ENCODE measurements around the gene ARHGEF16. TPM values are rescaled to one million over a fixed set of nuclear protein-coding genes. Genes with fewer than 3 reads are reported as not detected.

The ARHGEF16 gene
- total RNA-seq, 2 experiments from 2014 or later, result 0.11 to 0.22 TPM

- DNase-seq (no peak), ATAC-seq (ENCODE audit: poor library complexity) (no peak)
- Mint-ChIP-seq H3K27ac (no peak overlapping the region), H3K4me1 (ENCODE audit: low read depth) (no peaks in the 10 kb centered on the region), H3K27me3 (no peaks in the 10 kb centered on the region), H3K9me3 (no peaks in the 10 kb centered on the region), H3K36me3 (ENCODE audit: low read depth) (peaks cover 15% of the 10 kb centered on the region), H3K4me3 (no peak overlapping the region)
- peaks cover 7% of the 10 kb centered on the region for H3K36me3 ChIP-seq (ENCODE audit: insufficient read depth, low read length)
- TF ChIP-seq CTCF (IDR thresholded peaks at IDR 0.05), result no peak
- POLR2A ChIA-PET, result no interaction called here
- H3K27ac ChIP-seq (ENCODE audit: low read depth in 1 of 2, low read length in 2 of 2), result no peak overlapping the region
- no peak overlapping the region for H3K4me3 ChIP-seq (ENCODE audit: low read length)
- no peaks in the 10 kb centered on the region for H3K9me3 ChIP-seq (ENCODE audit: control insufficient read depth in 1 of 2, insufficient read depth in 1 of 2, low read length in 2 of 2)
- CTCF ChIA-PET, result no interaction called here
- no peaks in the 10 kb centered on the region for H3K4me1 ChIP-seq (ENCODE audit: insufficient read depth, low read length)
- intact Hi-C loops (cut with DNase I, micrococcal nuclease), result no loop called here
- no peaks in the 10 kb centered on the region for H3K27me3 ChIP-seq (ENCODE audit: control insufficient read depth in 1 of 2, insufficient read depth in 2 of 2, low read length in 2 of 2)
Observed at GRCh38 chr1:3510956-3511250, 56.4 kb downstream of the ARHGEF16 start.

- no peak overlapping the region for H3K27ac ChIP-seq (ENCODE audit: low read depth in 1 of 2, low read length in 2 of 2)
- no peaks in the 10 kb centered on the region for H3K9me3 ChIP-seq (ENCODE audit: control insufficient read depth in 1 of 2, insufficient read depth in 1 of 2, low read length in 2 of 2)
- H3K4me3 Mint-ChIP-seq, result no peak overlapping the region
- peaks cover 7% of the 10 kb centered on the region for H3K36me3 ChIP-seq (ENCODE audit: insufficient read depth, low read length)
- H3K36me3 Mint-ChIP-seq (ENCODE audit: low read depth), result peaks cover 15% of the 10 kb centered on the region
- DNase-seq (no peak), ATAC-seq (ENCODE audit: poor library complexity) (no peak)
- ChIA-PET CTCF (no interaction called here), POLR2A (no interaction called here)
- no peaks in the 10 kb centered on the region for H3K27me3 Mint-ChIP-seq
- H3K4me3 ChIP-seq (ENCODE audit: low read length), result no peak overlapping the region
- no peaks in the 10 kb centered on the region for H3K4me1 ChIP-seq (ENCODE audit: insufficient read depth, low read length)
- no peak overlapping the region for H3K27ac Mint-ChIP-seq
- no peaks in the 10 kb centered on the region for H3K4me1 Mint-ChIP-seq (ENCODE audit: low read depth)
- no peak for TF ChIP-seq CTCF (IDR thresholded peaks at IDR 0.05)
- no peaks in the 10 kb centered on the region for H3K9me3 Mint-ChIP-seq
- no peaks in the 10 kb centered on the region for H3K27me3 ChIP-seq (ENCODE audit: control insufficient read depth in 1 of 2, insufficient read depth in 2 of 2, low read length in 2 of 2)
- intact Hi-C loops (cut with DNase I, micrococcal nuclease), result no loop called here
Observed at GRCh38 chr1:3511306-3511705, 56.8 kb downstream of the ARHGEF16 start.

- no peak overlapping the region for H3K4me3 ChIP-seq (ENCODE audit: low read length)
Observed at GRCh38 chr1:3511856-3512255, 57.4 kb downstream of the ARHGEF16 start.

More at GRCh38 chr1:3511856-3512255, 57.4 kb downstream of the ARHGEF16 start:
- no peak overlapping the region for H3K4me3 Mint-ChIP-seq
- H3K9me3 Mint-ChIP-seq, result no peaks in the 10 kb centered on the region
- no peaks in the 10 kb centered on the region for H3K27me3 Mint-ChIP-seq
- no peaks in the 10 kb centered on the region for H3K4me1 ChIP-seq (ENCODE audit: insufficient read depth, low read length)
- H3K27ac Mint-ChIP-seq, result no peak overlapping the region
- intact Hi-C loops (cut with DNase I, micrococcal nuclease), result no loop called here
- POLR2A ChIA-PET, result no interaction called here
- H3K36me3 ChIP-seq (ENCODE audit: insufficient read depth, low read length), result peaks cover 4% of the 10 kb centered on the region
- H3K27ac ChIP-seq (ENCODE audit: low read depth in 1 of 2, low read length in 2 of 2), result no peak overlapping the region
- CTCF ChIA-PET, result no interaction called here
- H3K4me1 Mint-ChIP-seq (ENCODE audit: low read depth), result no peaks in the 10 kb centered on the region
- DNase-seq (no peak), ATAC-seq (ENCODE audit: poor library complexity) (no peak)
- H3K36me3 Mint-ChIP-seq (ENCODE audit: low read depth), result peaks cover 13% of the 10 kb centered on the region
- H3K9me3 ChIP-seq (ENCODE audit: control insufficient read depth in 1 of 2, insufficient read depth in 1 of 2, low read length in 2 of 2), result no peaks in the 10 kb centered on the region
- no peak for TF ChIP-seq CTCF (IDR thresholded peaks at IDR 0.05)
- no peaks in the 10 kb centered on the region for H3K27me3 ChIP-seq (ENCODE audit: control insufficient read depth in 1 of 2, insufficient read depth in 2 of 2, low read length in 2 of 2)

Data from CD4-positive, alpha-beta T cell (primary cell).